ENCODE results near the gene LZIC. TPM values are rescaled to one million over a fixed set of nuclear protein-coding genes. Genes with fewer than 3 reads are reported as not detected.

Gene LZIC
- polyA plus RNA-seq, 1 donor (not counting 4 experiments of a cell fraction or from before 2014, with no cell fraction given), result 22.5 TPM

DNA sequence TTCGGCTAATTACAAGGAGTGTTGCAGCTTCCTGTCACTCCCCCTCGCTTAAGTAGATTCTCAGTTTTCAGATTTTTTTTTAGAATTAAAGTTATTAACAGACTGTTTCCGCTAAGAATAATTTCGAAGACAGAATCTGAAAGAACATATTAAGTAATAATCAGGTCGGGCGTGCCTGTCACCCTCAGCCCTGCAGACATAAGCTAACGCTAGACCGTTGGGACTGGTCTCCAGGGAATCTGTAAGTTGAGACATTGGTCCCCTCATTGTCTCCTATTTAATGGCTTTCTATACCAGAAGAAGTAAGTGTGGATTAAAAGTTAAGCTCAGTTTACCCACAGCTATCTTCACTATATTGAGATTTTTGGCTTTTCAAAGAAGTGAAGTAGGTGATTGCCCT lies 14.5 kb upstream of the LZIC start:
- Histone ChIP-seq H2AFZ (ENCODE audit: control insufficient read depth, low read length) (no peak overlapping the region), H3K27me3 (ENCODE audit: control insufficient read depth, extremely low read depth, insufficient read depth, low read length) (no peaks in the 10 kb centered on the region), H4K20me1 (ENCODE audit: control insufficient read depth, extremely low read depth, insufficient read depth, low read length) (no peaks in the 10 kb centered on the region), H3K4me2 (ENCODE audit: control insufficient read depth, extremely low read depth, insufficient read depth, low read depth, low read length) (no peak overlapping the region), H3K4me1 (ENCODE audit: control insufficient read depth, extremely low read depth, insufficient read depth, low read length) (no peaks in the 10 kb centered on the region), H3K9me3 (ENCODE audit: control insufficient read depth, low read depth, low read length) (no peaks in the 10 kb centered on the region), H3K27ac (ENCODE audit: control insufficient read depth, insufficient read depth, low read length) (no peak overlapping the region), H3K9me1 (ENCODE audit: control insufficient read depth, extremely low read depth, insufficient read depth, low read length) (no peaks in the 10 kb centered on the region), H3K9ac (ENCODE audit: control insufficient read depth, extremely low read depth, insufficient read depth, low read length) (no peak overlapping the region), H3K79me2 (ENCODE audit: control insufficient read depth, insufficient read depth, low read length) (no peaks in the 10 kb centered on the region), H3K36me3 (ENCODE audit: control insufficient read depth in 2 of 2, extremely low read depth in 1 of 2, insufficient read depth in 2 of 2, low read length in 2 of 2) (peaks cover 0 to 1% of the 10 kb centered on the region in 2 experiments), H3K4me3 (ENCODE audit: control insufficient read depth in 2 of 3, extremely low read depth in 1 of 3, insufficient read depth in 2 of 3, low read depth in 1 of 3, low read length in 3 of 3) (no peak overlapping the region)
- TF ChIP-seq EZH2 (IDR thresholded peaks at IDR 0.05; ENCODE audit: low read length), result no peak
- no peak for TF ChIP-seq CTCF (optimal IDR thresholded peaks at IDR 0.05 in 1 of 3, IDR thresholded peaks at IDR 0.05 in 1 of 3, conservative IDR thresholded peaks at IDR 0.05 in 1 of 3; ENCODE audit: extremely low read depth in 1 of 3, insufficient read depth in 2 of 3, low read length in 3 of 3)
- DNase-seq (ENCODE audit: low read depth, low spot score) (no peak), FAIRE-seq (no peak)
- dilution Hi-C loops (cut with MboI; ENCODE audit: extremely low pct_ligation_motif_present, low sequenced_read_pairs), result no loop called here

DNA sequence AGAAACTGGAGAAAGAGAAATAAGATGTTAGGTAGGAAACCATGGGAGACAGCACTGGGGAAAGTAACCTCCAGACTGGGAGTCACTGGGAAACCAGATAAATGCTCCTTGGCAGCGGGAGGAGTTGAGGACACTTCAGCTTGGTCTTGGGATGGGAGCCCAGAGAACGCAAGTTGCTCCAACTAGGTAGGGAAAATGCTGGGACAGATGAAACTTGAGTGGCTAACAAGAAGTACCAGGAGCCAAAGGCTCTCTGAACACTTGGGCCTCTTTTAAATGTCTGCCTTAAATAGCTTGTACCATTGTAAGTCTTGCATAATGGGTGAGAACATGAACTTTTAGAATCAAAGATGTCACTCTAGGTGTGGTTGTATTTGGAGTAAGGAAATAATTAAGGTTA lies 3.1 kb upstream of the LZIC start:
- TF ChIP-seq CTCF (optimal IDR thresholded peaks at IDR 0.05 in 1 of 3, IDR thresholded peaks at IDR 0.05 in 1 of 3, conservative IDR thresholded peaks at IDR 0.05 in 1 of 3; ENCODE audit: extremely low read depth in 1 of 3, insufficient read depth in 2 of 3, low read length in 3 of 3), result no peak
- TF ChIP-seq EZH2 (IDR thresholded peaks at IDR 0.05; ENCODE audit: low read length), result no peak
- Histone ChIP-seq H3K9me3 (ENCODE audit: control insufficient read depth, low read depth, low read length) (no peaks in the 10 kb centered on the region), H3K36me3 (ENCODE audit: control insufficient read depth in 2 of 2, extremely low read depth in 1 of 2, insufficient read depth in 2 of 2, low read length in 2 of 2) (peaks cover 3 to 8% of the 10 kb centered on the region in 2 experiments), H3K9ac (ENCODE audit: control insufficient read depth, extremely low read depth, insufficient read depth, low read length) (no peak overlapping the region), H3K27me3 (ENCODE audit: control insufficient read depth, extremely low read depth, insufficient read depth, low read length) (no peaks in the 10 kb centered on the region), H3K4me2 (ENCODE audit: control insufficient read depth, extremely low read depth, insufficient read depth, low read depth, low read length) (no peak overlapping the region), H4K20me1 (ENCODE audit: control insufficient read depth, extremely low read depth, insufficient read depth, low read length) (no peaks in the 10 kb centered on the region), H3K4me1 (ENCODE audit: control insufficient read depth, extremely low read depth, insufficient read depth, low read length) (peaks cover 13% of the 10 kb centered on the region), H3K79me2 (ENCODE audit: control insufficient read depth, insufficient read depth, low read length) (peaks cover 16% of the 10 kb centered on the region), H3K9me1 (ENCODE audit: control insufficient read depth, extremely low read depth, insufficient read depth, low read length) (no peaks in the 10 kb centered on the region), H3K27ac (ENCODE audit: control insufficient read depth, insufficient read depth, low read length) (no peak overlapping the region), H3K4me3 (ENCODE audit: control insufficient read depth in 2 of 3, extremely low read depth in 1 of 3, insufficient read depth in 2 of 3, low read depth in 1 of 3, low read length in 3 of 3) (no peak overlapping the region), H2AFZ (ENCODE audit: control insufficient read depth, low read length) (no peak overlapping the region)
- dilution Hi-C loops (cut with MboI; ENCODE audit: extremely low pct_ligation_motif_present, low sequenced_read_pairs), result no loop called here
- DNase-seq (ENCODE audit: low read depth, low spot score) (no peak), FAIRE-seq (no peak)
